Activated naive CD4-positive, alpha-beta T cell (primary cell): Measurements from ENCODE around the gene RNF121.

Experiments
- DNase-seq, 4 experiments: peaks; one replicate each; lab custom pipeline; 2025; lab: John Stamatoyannopoulos, UW

The RNF121 gene

DNA sequence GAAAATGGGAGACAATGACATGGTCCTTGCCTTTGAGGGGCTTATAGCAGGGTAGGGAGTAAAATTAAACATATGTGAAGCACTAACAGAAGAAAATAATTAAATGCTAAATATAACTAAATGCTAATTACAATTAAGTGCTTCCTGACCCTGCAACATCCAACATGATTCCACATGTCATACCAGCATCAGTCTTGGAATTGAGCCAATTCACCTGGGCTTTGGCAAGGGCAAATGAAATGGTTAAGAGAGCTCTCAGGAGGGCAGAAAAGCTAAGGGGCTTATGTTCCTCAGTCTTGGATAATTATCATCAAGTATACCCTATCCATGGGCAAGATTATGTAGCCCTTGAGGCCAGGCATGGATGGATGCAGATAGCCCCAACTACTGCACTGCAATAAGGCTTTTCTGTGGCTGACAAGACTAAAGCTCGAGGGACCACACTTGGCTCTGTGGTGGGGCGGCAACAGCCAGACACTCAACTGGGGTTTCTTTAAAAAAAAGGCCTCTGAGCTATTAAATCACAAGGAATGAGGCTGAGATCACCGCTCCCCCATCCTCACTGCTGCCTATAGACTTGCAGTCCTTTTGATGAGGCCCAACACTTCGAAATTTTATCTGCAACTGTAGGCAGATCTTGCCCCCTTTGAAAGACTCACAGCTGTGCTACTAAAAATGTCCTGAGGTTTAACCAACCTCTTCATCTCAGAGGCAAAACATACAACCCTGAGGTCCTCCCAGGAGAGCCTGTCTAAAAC, 108.9 kb downstream of the RNF121 start:
- DNase-seq: no peak

DNA sequence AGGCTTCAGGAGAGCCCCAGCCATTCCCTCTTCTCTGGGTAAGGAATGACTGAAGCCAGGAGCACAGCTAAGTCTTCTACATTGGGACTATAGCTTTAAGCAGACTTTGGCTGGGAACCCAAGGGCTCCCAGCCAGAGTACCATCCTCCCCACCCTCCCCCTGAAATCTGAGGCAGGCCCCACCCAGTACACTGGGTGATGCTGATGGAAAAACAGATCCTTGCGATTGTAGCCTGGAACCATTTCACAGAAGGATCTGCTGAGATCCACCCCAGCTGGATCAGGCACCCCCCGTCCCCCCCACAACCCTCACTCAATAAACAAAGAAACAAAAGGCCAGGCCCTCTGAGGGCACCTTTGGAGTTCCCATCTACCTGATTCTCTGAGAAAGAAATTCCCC, 109.6 kb downstream of the RNF121 start:
- no peak for DNase-seq

DNA sequence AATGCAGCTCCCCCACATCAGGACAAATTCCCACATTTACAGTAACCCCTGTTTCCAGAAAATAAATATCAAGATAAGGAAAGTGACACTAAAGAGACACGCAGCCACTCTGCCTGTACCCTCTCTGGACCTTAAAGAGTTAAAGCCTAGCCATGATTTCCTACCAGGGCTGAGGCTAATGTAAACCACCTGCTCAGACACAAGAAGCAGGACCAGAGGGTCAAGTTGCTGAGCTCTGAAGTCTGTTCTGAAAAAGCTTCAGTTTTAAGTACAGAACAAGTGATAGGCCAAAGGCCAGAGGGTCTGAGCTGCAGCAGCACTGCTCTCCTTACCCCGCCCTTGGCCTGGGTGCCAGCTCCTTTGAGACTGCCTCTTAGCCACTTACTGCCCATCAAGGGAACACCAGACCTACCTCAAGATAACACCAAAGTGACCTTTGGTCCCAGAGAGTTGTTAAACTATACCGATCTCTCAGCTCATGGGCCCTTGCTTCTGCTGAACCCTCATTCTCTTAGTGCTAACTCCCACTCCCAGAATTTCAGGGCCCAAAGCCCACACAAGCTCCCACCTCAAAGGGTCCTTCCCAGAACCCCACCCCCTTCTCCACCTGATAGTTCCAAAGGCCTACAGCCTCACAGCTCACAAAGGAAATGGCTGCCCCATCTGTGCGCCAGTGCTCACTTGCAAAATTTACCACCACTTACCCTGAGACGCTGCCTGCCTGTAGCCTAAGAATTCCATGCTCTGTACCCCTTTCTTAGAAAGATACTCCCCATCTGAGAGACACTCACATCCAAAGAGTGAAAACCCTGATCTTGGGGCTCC, 110.4 kb downstream of the RNF121 start:
- DNase-seq: no peak

DNA sequence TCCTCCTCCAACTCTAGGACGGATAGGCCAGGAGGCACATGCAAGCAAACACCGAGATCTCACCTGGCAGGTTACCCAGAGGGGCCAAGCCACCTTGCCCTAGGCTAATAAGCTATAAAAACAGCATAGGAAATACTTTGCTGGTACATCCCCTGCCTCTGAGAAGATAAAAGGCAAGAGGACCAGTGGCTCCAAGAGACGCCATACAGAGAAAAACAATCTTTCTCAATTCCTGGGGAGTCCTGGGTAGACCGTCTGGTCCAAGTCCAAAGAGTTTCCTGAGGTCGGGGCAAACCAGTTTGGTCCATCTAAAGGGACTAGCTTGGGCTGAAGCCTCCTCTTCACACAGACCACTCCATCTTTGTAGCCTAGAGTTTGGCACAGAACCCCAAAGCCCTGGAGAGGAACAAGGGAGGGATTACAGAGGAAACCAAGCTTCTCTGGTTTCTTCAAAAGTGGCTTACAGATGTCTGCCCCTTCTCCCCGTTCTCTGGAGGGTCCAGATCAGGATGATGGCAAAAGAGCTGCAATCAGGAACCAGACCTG, 111.1 kb downstream of the RNF121 start:
- DNase-seq: no peak

DNA sequence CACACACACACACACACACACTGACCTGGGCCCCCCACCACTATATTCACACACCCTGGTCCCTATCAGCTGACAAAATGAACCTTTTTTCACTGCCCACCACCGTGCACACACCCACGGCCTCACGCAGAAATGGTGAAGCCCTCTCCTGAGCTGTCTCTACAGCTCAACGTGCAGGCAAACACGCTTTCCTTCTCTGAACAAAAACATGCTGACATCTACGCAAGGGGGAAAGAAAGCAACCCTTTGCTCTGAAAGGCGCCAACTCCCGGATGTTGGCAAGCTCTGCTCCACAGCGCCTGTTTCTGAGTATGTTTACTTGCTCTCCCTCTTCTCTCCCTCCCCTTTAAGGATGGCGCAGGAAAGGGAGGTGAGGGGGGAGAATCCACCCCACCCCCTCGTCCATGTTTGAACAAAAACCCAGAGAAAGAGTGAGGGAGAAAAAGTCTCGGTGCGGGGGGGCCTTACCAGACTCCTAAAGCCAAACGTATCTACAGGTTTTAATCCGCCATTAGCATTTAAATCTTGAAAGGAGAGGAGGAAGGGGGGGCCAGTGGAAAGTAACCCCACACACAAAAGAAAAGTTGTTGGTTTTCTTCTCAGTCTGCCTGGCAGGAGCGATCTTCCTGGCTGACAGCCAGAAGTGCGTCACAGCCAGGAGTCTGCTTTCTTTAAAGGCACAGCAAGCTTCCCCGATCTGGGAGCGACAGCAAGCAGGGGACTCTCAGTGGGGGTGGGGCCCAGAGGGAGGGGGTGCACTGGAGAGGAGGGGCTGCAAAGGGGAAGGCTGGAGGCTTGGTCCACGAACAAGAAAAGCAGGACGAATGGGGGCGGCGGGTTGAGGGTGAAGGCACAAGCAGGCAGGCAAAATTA, 111.9 kb downstream of the RNF121 start:
- DNase-seq: peak in 3 of 4 experiments; percentile 42 to 68 (median 67)

DNA sequence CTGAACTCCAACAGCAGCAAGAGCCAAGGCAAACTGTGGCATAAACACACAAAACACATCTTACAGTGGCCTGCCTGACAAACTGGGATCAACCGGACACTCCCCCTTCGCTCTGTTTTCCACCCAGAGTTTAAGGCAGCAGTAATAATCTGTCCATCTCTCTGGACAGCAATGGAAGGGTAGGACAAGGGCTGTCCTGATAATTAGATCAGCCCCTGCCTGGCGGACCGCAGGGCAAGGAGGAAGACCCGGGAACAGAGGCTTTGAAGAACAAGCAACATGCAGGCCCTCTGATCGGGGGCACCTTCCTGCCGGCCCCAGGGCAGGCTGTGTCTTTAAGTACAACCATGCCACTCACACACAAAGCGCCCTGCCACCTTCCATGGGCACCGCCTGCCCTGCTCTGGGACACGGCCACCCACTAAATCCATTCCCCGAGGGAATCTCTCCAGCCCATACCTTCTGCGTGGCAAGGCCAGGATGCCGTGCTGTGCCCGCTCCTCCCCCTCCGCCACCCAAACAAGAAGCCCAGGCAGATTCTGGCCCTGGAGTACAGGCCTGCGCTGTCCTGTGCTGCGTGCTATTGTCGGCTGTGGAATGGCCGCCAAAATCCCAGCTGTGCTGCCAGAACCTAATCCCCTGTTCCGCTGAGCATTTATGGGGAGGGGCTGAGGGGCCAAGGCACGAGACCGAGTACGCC, 112.7 kb downstream of the RNF121 start:
- peak in 2 of 4 experiments; percentile 43 to 49 for DNase-seq

DNA sequence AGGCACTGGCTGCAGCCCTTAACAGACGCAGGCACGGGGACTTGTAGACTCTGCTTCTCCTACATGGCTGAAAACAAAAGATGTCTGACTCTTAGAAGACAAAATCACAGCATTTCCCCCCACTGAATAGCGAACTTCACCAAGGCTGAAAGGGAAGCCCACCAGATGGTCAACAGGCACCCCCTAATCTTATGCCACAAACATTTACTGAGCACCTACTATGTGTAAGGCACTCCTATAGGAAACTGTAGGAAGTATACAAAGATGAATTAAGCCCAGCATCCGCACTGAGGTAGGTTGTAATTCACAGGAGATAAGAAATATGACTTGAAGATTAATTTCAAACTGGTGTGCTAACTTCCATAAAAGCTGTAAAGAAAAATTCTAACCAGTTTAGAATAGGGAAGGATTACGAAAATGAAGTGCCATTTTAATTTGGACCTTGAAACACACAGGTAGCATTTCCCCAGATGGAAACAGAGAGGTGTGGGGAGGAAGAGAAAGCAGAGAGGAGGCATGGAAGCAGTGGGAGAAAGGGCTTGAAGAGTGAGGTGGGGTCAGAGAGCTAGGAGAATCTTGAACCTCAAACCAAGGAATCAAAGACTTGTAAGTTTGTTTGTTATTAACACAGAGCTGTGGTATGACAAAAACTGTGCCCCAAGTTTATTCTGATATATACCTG, 113.4 kb downstream of the RNF121 start:
- DNase-seq: no peak

DNA sequence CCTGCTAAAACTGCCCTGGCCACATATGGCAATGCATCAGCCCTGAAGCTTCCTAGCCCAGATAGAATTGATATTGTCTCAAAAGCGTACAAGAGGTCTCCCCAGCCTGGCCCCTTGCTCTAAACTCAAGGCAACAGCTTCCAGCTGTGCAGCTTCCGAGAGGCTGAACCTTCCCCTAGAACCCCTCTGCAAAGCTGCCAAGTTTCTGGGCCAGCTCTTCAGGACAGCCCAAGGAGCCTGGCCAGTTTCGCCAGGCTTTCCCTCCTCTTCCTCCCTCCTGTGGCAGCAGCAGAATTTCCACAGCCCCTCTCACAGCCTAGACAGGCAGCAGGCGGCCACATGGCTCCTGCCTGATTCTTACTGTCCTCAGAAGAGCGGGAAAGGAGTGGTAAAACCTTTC, 117.0 kb downstream of the RNF121 start:
- no peak for DNase-seq
